OCI-LY7 (cell line): ENCODE results near the gene GPR75.

Experiments used
- EZH2phosphoT487 ChIP-seq: fragments of 200-600 bp; sonication (generic); IDR thresholded peaks from 2 replicates; pipeline ENCODE4 v1.6.1; 2018; ENCODE audit warnings: low read depth, borderline replicate concordance, mild to moderate bottlenecking, mixed run types, antibody characterized with exemption, low read length, moderate library complexity, mixed read lengths
- TF ChIP-seq, protein P1 (sequence below): fragments of 200-600 bp; sonication (generic); conservative IDR thresholded peaks from 2 replicates; pipeline ENCODE4 v1.5.1; 2014; ENCODE audit warnings: mild to moderate bottlenecking, antibody characterized with exemption, low read length, moderate library complexity, mixed read lengths

DNA sequence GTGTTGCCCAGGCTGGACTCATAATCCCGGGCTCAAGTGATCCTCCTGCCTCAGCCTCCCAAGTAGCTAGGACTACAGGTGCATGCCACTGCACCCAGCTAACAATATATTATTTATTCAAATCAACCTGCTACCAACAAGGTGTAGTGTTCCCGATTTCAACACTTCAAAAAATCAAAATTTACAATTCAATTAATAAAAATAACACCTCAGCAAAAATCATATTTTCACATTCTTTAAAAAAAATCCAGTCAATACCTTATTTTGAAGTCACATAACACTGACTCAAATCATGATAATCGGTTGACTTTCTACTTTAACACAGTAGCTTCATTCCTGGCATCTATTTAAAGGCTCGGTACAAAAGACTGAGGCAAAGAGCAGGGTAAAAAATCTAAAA is 7.2 kb downstream of the GPR75 start:
- TF ChIP-seq, protein P1, sequence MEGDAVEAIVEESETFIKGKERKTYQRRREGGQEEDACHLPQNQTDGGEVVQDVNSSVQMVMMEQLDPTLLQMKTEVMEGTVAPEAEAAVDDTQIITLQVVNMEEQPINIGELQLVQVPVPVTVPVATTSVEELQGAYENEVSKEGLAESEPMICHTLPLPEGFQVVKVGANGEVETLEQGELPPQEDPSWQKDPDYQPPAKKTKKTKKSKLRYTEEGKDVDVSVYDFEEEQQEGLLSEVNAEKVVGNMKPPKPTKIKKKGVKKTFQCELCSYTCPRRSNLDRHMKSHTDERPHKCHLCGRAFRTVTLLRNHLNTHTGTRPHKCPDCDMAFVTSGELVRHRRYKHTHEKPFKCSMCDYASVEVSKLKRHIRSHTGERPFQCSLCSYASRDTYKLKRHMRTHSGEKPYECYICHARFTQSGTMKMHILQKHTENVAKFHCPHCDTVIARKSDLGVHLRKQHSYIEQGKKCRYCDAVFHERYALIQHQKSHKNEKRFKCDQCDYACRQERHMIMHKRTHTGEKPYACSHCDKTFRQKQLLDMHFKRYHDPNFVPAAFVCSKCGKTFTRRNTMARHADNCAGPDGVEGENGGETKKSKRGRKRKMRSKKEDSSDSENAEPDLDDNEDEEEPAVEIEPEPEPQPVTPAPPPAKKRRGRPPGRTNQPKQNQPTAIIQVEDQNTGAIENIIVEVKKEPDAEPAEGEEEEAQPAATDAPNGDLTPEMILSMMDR, result no peak
- TF ChIP-seq EZH2phosphoT487, result no peak
